ENCODE results near the gene SACS. TPM values are rescaled to one million over a fixed set of nuclear protein-coding genes. Genes with fewer than 3 reads are reported as not detected.
A peak's percentile ranks its signal among the peaks of the same experiment; 100 is the strongest.

The SACS gene
- total and polyA plus RNA-seq, 2 of the 8 experiments (the other 6 are each of a cell fraction or from before 2014, with no cell fraction given) = 11.0 to 54.2 TPM

DNA sequence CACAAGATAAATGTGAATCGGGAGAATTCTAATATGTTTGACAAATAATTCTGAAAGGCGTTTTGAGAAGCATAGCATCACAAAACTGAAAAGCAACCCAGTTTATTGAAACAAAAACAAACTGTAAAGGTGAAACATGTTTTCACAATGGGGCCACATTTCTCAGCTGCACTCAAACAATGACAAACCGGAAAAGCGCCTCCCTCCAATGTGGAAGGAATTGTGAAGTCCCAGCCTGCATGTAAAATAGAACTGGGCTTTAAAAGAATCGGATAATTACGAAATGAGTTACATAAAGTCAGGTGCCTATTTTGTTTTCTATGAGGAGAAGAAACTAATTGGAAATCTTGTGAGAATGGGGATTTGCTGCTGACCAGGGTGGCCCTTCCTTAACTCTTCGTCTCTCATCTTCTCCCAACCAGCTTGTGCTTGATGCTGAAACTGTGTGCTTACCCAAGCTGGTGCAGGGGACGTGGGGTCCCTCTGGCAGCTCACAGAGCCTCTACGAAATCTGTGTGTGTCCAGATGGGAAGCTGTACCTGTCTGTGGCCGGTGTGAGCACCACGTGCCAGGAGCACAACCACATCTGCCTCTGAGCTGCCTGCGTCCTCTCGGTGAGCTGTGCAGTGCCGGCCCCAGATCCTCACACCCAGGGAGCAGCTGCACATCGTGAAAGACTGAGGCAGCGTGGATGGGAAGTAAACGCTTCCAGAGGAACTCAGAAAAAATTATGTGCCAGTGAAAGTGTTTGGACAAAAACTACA lies 109.4 kb downstream of the SACS start:
- H3K4me1 ChIP-seq (replicated peaks in 1 of 4; ENCODE audit: control insufficient read depth in 3 of 4, insufficient read depth in 4 of 4, low read length in 3 of 4) = peaks cover 0 to 9% (median 3%) of the 10 kb centered on the region in 4 experiments; a peak in 4 of 7 replicates
- no peaks in the 10 kb centered on the region for H3K23me2 ChIP-seq (ENCODE audit: low read depth, low read length)
- TF ChIP-seq, protein P1, sequence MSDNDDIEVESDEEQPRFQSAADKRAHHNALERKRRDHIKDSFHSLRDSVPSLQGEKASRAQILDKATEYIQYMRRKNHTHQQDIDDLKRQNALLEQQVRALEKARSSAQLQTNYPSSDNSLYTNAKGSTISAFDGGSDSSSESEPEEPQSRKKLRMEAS (IDR thresholded peaks at IDR 0.05) = peak; percentile 23; the same call in 1 of the 2 replicates
- TF ChIP-seq, protein P2, sequence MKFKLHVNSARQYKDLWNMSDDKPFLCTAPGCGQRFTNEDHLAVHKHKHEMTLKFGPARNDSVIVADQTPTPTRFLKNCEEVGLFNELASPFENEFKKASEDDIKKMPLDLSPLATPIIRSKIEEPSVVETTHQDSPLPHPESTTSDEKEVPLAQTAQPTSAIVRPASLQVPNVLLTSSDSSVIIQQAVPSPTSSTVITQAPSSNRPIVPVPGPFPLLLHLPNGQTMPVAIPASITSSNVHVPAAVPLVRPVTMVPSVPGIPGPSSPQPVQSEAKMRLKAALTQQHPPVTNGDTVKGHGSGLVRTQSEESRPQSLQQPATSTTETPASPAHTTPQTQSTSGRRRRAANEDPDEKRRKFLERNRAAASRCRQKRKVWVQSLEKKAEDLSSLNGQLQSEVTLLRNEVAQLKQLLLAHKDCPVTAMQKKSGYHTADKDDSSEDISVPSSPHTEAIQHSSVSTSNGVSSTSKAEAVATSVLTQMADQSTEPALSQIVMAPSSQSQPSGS (IDR thresholded peaks at IDR 0.05; ENCODE audit: low read length) = no peak
- TF ChIP-seq, protein P3, sequence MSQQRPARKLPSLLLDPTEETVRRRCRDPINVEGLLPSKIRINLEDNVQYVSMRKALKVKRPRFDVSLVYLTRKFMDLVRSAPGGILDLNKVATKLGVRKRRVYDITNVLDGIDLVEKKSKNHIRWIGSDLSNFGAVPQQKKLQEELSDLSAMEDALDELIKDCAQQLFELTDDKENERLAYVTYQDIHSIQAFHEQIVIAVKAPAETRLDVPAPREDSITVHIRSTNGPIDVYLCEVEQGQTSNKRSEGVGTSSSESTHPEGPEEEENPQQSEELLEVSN (IDR thresholded peaks at IDR 0.05) = 0 out of 2 replicates have a peak, but pooled peaks have one; percentile 28
- TF ChIP-seq FOSL1 (IDR thresholded peaks at IDR 0.05; ENCODE audit: insufficient read depth, low read depth, low read length) = no peak
- no peak for TF ChIP-seq POLR2AphosphoS5 (IDR thresholded peaks at IDR 0.05; ENCODE audit: low read depth, low read length)

More for the DNA sequence above, 109.4 kb downstream of the SACS start:
- FAIRE-seq (no peak), DNase-seq (ENCODE audit: low read depth in 1 of 2, low spot score in 2 of 2) (no peak)
- Histone ChIP-seq H3K79me2 (ENCODE audit: control insufficient read depth in 1 of 2, insufficient read depth in 2 of 2, low read length in 2 of 2) (no peaks in the 10 kb centered on the region), H2BK20ac (ENCODE audit: low read length) (peak overlapping the region; percentile 23; the same call in 1 of the 2 replicates), H3K4ac (replicated peaks; ENCODE audit: insufficient read length, low read depth, low read length) (no peak overlapping the region), H3K14ac (ENCODE audit: insufficient read length) (no peak overlapping the region), H2BK120ac (replicated peaks; ENCODE audit: low read depth, low read length) (no peak overlapping the region), H3K56ac (replicated peaks; ENCODE audit: insufficient read length, low read depth, low read length) (no peak overlapping the region), H3K23ac (ENCODE audit: insufficient read length) (no peak overlapping the region), H3K36me3 (ENCODE audit: control insufficient read depth in 2 of 4, insufficient read depth in 4 of 4, low read length in 3 of 4) (no peaks in the 10 kb centered on the region), H3K9ac (replicated peaks in 1 of 4; ENCODE audit: extremely low read depth in 1 of 4, low read depth in 3 of 4, low read length in 3 of 4) (no peak overlapping the region), H3K27ac (ENCODE audit: low read depth, low read length) (no peak overlapping the region), H2AFZ (ENCODE audit: low read length) (no peak overlapping the region), H4K91ac (replicated peaks; ENCODE audit: insufficient read length, low read length) (no peak overlapping the region), H3K79me1 (ENCODE audit: low read depth, low read length) (no peaks in the 10 kb centered on the region), H2AK5ac (ENCODE audit: low read depth, low read length) (no peak overlapping the region), H3K9me3 (ENCODE audit: insufficient read depth in 2 of 2, low read depth in 1 of 2, low read length in 1 of 2) (no peaks in the 10 kb centered on the region), H2BK15ac (ENCODE audit: low read length) (no peak overlapping the region), H4K5ac (ENCODE audit: insufficient read length, low read depth, low read length) (no peak overlapping the region), H3K27me3 (replicated peaks in 1 of 4; ENCODE audit: control insufficient read depth in 3 of 4, extremely low read depth in 1 of 4, insufficient read depth in 3 of 4, low read length in 3 of 4) (no peaks in the 10 kb centered on the region), H2BK12ac (ENCODE audit: low read depth, low read length) (0 out of 2 replicates have a peak overlapping the region, but pooled peaks have one; percentile 35), H3K4me3 (ENCODE audit: extremely low read depth in 1 of 4, insufficient read depth in 2 of 4, low read depth in 3 of 4, low read length in 4 of 4) (no peak overlapping the region), H3K4me2 (ENCODE audit: insufficient read depth in 1 of 2, low read depth in 2 of 2, low read length in 2 of 2) (0 out of 4 replicates have a peak overlapping the region, but pooled peaks of 1 of the 2 experiments have one; percentile 8), H4K20me1 (replicated peaks in 1 of 2; ENCODE audit: control insufficient read depth in 1 of 2, insufficient read depth in 2 of 2, low read length in 2 of 2) (no peaks in the 10 kb centered on the region), H3K18ac (ENCODE audit: extremely low read depth, low read length) (peak overlapping the region; percentile 38; the same call in 1 of the 2 replicates), H4K8ac (ENCODE audit: extremely low read depth, insufficient read depth, low read length) (no peak overlapping the region), H2BK5ac (ENCODE audit: low read depth, low read length) (peak overlapping the region; percentile 47)
- ChIA-PET POLR2A (ENCODE audit: partially characterized antibody) (no interaction called here), CTCF (ENCODE audit: partially characterized antibody) (interaction anchor here (0.5 kb wide), 1 partner anchor 523 kb away, joined by 3 read pairs; no protein-coding TSS in a partner anchor)
- WGBS, 2 experiments (ENCODE audit: extremely low coverage in 1 of 2, insufficient coverage in 1 of 2, insufficient read length in 1 of 2, insufficient replicate concordance in 2 of 2, low coverage in 1 of 2, low lambda C conversion rate in 2 of 2, missing lambda C conversion rate in 1 of 2) = 78% methylated on average over 17 of the region's 17 CpGs; no CpG with 5 or more reads in 1 of the 2 experiments

Measured in H1 (cell line).